ENCODE measurements around the gene NIM1K.
"Not testable (repeated sequence)": the region's sequence is repeated elsewhere in the genome, so short reads cannot be mapped to it uniquely, and the experiment has no call there.

Gene NIM1K

GRCh38 chr5:43313035-43313853, 121.2 kb downstream of the NIM1K start, which contains the start of gene HMGCS1:
TSS of gene HMGCS1 (minus strand) at chr5:43313412. CDS start at chr5:43298965, 14,447 bp downstream.
- peak; percentile 97 for DNase-seq (ENCODE audit: low read depth, low spot score)

- DNase-seq (ENCODE audit: low read depth, low spot score) = no peak
Observed at GRCh38 chr5:43313854-43314457, 121.9 kb downstream of the NIM1K start.

DNA sequence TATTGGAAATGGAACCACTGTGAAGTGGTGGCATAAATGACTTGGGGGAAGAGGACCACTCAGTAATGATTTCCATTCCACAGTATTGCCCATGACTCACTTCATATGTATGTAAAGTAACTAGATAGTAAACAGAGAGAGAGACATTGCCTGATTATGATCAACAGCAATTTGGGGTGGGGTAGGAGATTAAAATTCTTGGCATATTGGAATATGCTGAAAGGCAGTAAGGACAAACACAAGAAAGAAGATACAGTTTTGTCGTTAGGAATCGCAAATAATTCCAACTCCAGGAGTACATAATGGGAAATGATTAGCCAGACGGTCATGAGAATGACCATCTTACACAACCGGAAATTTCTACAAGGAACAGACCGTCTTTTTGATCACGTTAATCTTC, 122.7 kb downstream of the NIM1K start:
- DNase-seq (ENCODE audit: low read depth, low spot score) = no peak

- peak; percentile 3 for DNase-seq (ENCODE audit: low read depth, low spot score)
Observed at GRCh38 chr5:43315263-43315662, 123.2 kb downstream of the NIM1K start.

- DNase-seq (ENCODE audit: low read depth, low spot score) = no peak
Observed at GRCh38 chr5:43315682-43316081, 123.7 kb downstream of the NIM1K start.

GRCh38 chr5:43316421-43316820, 124.4 kb downstream of the NIM1K start:
- DNase-seq (ENCODE audit: low read depth, low spot score) = no peak

DNA sequence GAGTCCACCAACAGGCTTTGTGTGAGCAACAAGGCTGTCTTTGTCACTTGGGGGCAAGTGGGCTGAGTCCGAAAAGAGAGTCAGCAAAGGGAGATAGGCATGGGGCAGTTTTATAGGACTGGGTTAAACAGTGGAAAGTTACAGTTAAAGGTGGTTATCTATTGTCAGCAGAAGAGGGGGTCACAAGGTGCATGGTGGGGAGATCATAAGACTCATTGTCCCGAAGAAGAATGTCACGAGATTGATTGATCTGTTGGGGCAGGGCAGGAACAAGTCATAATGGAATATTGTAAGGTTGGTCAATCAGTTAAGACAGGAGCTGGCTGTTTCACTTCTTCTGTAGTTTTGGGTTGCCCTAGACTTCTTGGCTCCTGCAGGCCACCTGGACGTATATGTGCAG, 128.8 kb downstream of the NIM1K start:
- no peak for DNase-seq (ENCODE audit: low read depth, low spot score)

DNA sequence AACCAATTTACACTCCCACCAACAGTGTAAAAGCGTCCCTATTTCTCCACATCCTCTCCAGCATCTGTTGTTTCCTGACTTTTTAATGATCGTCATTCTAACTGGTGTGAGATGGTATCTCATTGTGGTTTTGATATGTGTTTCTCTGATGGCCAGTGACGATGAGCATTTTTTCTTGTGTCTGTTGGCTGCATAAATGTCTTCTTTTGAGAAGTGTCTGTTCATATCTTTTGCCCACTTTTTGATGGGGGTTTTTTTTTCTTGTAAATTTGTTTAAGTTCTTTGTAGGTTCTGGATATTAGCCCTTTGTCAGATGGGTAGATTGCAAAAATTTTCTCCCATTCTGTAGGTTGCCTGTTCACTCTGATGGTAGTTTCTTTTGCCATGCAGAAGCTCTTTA, 131.5 kb downstream of the NIM1K start:
- not testable (repeated sequence) for DNase-seq (ENCODE audit: low read depth, low spot score)

DNA sequence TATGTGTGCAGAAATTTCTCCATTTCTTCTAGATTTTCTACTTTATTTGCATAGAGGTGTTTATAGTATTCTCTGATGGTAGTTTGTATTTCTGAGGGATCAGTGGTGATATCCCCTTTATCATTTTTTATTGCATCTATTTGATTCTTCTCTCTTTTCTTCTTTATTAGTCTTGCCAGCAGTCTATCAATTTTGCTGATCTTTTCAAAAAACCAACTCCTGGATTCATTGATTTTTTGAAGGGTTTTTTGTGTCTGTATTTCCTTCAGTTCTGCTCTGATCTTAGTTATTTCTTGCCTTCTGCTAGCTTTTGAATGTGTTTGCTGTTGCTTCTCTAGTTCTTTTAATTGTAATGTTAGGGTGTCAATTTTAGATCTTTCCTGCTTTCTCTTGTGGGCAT, 133.6 kb downstream of the NIM1K start:
- DNase-seq (ENCODE audit: low read depth, low spot score) = not testable (repeated sequence)

All from activated CD4-positive, CD25-positive, alpha-beta regulatory T cell treated with anti-CD3 and anti-CD28 coated beads, Interleukin-2, amount 50 U/mL, for 16 hours (primary cell).